Bronchial epithelial cell (primary cell): ENCODE results near the gene IL6R. TPM values are rescaled to one million over a fixed set of nuclear protein-coding genes. Genes with fewer than 3 reads are reported as not detected.

ENCODE experiments used
- DNase-seq: peaks from one replicate; pipeline ENCODE4 v3.0.0-alpha.2; 2010; ENCODE audit warnings: low read depth
- FAIRE-seq: peaks from 2 replicates; lab custom pipeline; 2011; peaks lifted over from hg19 to GRCh38; lab: Jason Lieb, UNC
- H3K27me3 ChIP-seq: 2 replicates; pipeline ENCODE4 v1.5.1; 2011; ENCODE audit warnings: low read length; ENCODE audit not compliant: control insufficient read depth, insufficient read depth
- H3K36me3 ChIP-seq: 2 replicates; pipeline ENCODE4 v1.5.1; 2011; ENCODE audit warnings: low read length; ENCODE audit not compliant: control insufficient read depth, insufficient read depth
- H3K4me3 ChIP-seq: 2 replicates; pipeline ENCODE4 v1.5.1; 2011; ENCODE audit warnings: mild to moderate bottlenecking, low read depth, low read length, control low read depth
- CTCF ChIP-seq: IDR thresholded peaks from 2 replicates; pipeline ENCODE4 v1.5.1; 2011; ENCODE audit warnings: mild to moderate bottlenecking, moderate library complexity, low read length, control low read depth, inconsistent platforms; ENCODE audit not compliant: insufficient read depth, severe bottlenecking
- total RNA-seq: library from RNA; depleted of rRNA; stranded (reverse); fragments of >200 nt; gene quantifications from 2 replicates; pipeline ENCODE4 v1.2.1, GENCODE V29; 2014

The IL6R gene
- total RNA-seq, 1 donor from 2014 or later = 47.9 TPM

DNA sequence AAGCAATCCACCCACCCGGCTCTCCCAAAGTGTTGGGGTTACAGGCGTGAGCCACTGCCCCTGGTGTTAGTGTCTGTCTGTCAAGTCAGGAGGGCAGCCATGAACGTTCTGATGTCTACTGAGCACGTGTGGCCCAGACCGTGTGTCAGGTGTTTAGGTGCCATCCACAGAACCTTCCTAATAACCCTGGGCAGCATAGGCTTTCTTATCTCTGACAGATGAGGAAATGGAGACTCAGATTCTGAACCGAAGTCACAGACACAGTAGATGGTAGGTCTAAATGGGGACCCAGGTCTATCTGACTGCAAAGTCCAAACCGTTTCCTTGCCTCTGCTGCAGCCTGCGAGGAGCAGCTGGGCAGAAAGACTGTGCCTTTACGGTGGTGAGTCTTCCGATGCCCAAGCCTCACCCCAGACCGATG is 622 bp upstream of the IL6R start:
- FAIRE-seq (no peak), DNase-seq (no peak)
- TF ChIP-seq CTCF = no peak

GRCh38 chr1:154405747-154406571 is 816 bp downstream of the IL6R start:
- Histone ChIP-seq H3K36me3 (peaks cover 12% of the 10 kb centered on the region), H3K4me3 (peak overlapping the region; percentile 97), H3K27me3 (peaks cover 2% of the 10 kb centered on the region)
- FAIRE-seq (no peak), DNase-seq (peak; percentile 67)
- peak; percentile 54 for TF ChIP-seq CTCF

More for the DNA sequence above, 622 bp upstream of the IL6R start:
- peaks cover 2% of the 10 kb centered on the region for H3K27me3 ChIP-seq
- peak overlapping the region; percentile 97 for H3K4me3 ChIP-seq
- peaks cover 4% of the 10 kb centered on the region for H3K36me3 ChIP-seq

GRCh38 chr1:154406572-154406879 is 1.4 kb downstream of the IL6R start:
- peak overlapping the region; percentile 97 for H3K4me3 ChIP-seq
- peaks cover 17% of the 10 kb centered on the region for H3K36me3 ChIP-seq
- peaks cover 2% of the 10 kb centered on the region for H3K27me3 ChIP-seq
- FAIRE-seq (no peak), DNase-seq (no peak)
- TF ChIP-seq CTCF = no peak

- Histone ChIP-seq H3K27me3 (peaks cover 2% of the 10 kb centered on the region), H3K4me3 (peak overlapping the region; percentile 97), H3K36me3 (peaks cover 17% of the 10 kb centered on the region)
- TF ChIP-seq CTCF = no peak
- FAIRE-seq (no peak), DNase-seq (no peak)
These were observed 1.7 kb downstream of the IL6R start for GRCh38 chr1:154406886-154407197.

GRCh38 chr1:154407198-154408091 is 2.3 kb downstream of the IL6R start:
- Histone ChIP-seq H3K4me3 (peak overlapping the region; percentile 97), H3K36me3 (peaks cover 17% of the 10 kb centered on the region), H3K27me3 (peaks cover 2% of the 10 kb centered on the region)
- FAIRE-seq = no peak
- no peak for TF ChIP-seq CTCF
- DNase-seq = peak; percentile 89
